GM21423 (cell line): ENCODE data around the gene ZFHX2.

Experiments
- ATAC-seq: cut with Tn5 transposase; IDR thresholded peaks from one replicate; pipeline ENCODE4 v1.9.1; 2021; ENCODE audit warnings: mild to moderate bottlenecking, moderate library complexity; ENCODE audit not compliant: unreplicated experiment

Gene ZFHX2

GRCh38 chr14:23481362-23481970, 70.1 kb downstream of the ZFHX2 start:
- ATAC-seq = no peak

- no peak for ATAC-seq
Observed at GRCh38 chr14:23478109-23478759, 73.3 kb downstream of the ZFHX2 start.

DNA sequence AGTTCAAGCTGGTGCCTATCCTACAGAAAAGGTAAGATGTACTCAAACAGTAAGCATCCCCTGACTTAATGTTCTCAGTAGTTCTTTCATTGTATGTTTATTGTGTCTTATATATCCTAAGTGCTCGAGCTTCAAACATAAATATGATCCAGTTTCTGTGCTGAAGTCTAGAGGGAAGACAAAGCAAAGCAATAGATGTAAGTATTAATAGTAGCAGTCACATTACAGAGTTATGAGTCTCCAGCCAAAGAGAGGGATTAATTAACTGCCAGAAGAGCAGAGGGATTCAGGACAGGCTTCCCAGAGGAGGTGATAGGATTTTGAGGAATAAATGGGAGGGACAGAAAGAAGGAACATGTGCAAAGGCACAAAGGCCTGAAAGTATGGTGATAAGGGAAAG, 80.6 kb downstream of the ZFHX2 start:
- no peak for ATAC-seq
